ENCODE data around the gene HTRA1.

DNA sequence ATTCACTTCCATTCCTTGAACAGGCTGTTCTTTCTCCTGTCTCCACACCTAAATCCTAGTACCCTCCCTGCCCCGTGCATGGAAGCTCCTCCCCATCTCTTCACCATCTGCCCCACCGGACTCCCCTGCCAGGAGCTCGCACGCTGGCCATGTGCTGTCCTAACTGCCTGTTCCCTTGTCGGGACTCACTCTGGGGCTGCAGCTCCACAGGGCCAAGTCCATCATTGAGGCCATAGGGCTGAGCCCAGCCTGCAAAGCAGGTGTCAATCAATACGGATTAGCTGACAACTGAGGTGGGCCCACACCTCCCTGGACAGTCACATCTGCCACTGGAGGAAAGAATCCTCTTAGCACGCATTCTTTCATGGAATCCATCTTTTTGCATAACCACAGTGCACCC lies 57.8 kb downstream of the HTRA1 start:
- TF ChIP-seq, protein P1, sequence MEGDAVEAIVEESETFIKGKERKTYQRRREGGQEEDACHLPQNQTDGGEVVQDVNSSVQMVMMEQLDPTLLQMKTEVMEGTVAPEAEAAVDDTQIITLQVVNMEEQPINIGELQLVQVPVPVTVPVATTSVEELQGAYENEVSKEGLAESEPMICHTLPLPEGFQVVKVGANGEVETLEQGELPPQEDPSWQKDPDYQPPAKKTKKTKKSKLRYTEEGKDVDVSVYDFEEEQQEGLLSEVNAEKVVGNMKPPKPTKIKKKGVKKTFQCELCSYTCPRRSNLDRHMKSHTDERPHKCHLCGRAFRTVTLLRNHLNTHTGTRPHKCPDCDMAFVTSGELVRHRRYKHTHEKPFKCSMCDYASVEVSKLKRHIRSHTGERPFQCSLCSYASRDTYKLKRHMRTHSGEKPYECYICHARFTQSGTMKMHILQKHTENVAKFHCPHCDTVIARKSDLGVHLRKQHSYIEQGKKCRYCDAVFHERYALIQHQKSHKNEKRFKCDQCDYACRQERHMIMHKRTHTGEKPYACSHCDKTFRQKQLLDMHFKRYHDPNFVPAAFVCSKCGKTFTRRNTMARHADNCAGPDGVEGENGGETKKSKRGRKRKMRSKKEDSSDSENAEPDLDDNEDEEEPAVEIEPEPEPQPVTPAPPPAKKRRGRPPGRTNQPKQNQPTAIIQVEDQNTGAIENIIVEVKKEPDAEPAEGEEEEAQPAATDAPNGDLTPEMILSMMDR (IDR thresholded peaks at IDR 0.05; ENCODE audit: poor library complexity, severe bottlenecking), result no peak
- TF ChIP-seq SMC3 (conservative IDR thresholded peaks at IDR 0.05; ENCODE audit: poor library complexity), result no peak
